Stomach smooth muscle (tissue), 2 donors: ENCODE measurements around the gene TAS1R3.
"Not testable (repeated sequence)": the region's sequence is repeated elsewhere in the genome, so short reads cannot be mapped to it uniquely, and the experiment has no call there.

Source experiments
- H3K27ac ChIP-seq: one replicate; pipeline ENCODE4 v1.7.0; 2013; ENCODE audit warnings: mild to moderate bottlenecking, low read length, inconsistent platforms
- H3K27me3 ChIP-seq, 2 donors: one replicate each; pipeline ENCODE4 v1.7.0; 2013; ENCODE audit warnings: low read length in 2 of 2; ENCODE audit not compliant: insufficient read depth in 2 of 2, control insufficient read depth in 1 of 2
- H3K36me3 ChIP-seq, 2 donors: one replicate each; pipeline ENCODE4 v1.7.0; 2013; ENCODE audit warnings: low read length in 2 of 2; ENCODE audit not compliant: control insufficient read depth in 2 of 2, insufficient read depth in 2 of 2
- H3K4me1 ChIP-seq: one replicate; pipeline ENCODE4 v1.7.0; 2013; ENCODE audit warnings: low read length; ENCODE audit not compliant: control insufficient read depth, insufficient read depth
- H3K4me3 ChIP-seq, 2 donors: one replicate each; pipeline ENCODE4 v1.7.0; 2013; ENCODE audit warnings: low read length in 2 of 2
- H3K9ac ChIP-seq, 2 donors: one replicate each; pipeline ENCODE4 v1.7.0; 2013; ENCODE audit warnings: low read length in 2 of 2, mild to moderate bottlenecking in 1 of 2
- H3K9me3 ChIP-seq, 2 donors: one replicate each; pipeline ENCODE4 v1.7.0; 2013; ENCODE audit warnings: low read length in 2 of 2; ENCODE audit not compliant: control insufficient read depth in 2 of 2
- donor health status: healthy.
- donor health status: Pancreatic carcinoma.

The TAS1R3 gene

DNA sequence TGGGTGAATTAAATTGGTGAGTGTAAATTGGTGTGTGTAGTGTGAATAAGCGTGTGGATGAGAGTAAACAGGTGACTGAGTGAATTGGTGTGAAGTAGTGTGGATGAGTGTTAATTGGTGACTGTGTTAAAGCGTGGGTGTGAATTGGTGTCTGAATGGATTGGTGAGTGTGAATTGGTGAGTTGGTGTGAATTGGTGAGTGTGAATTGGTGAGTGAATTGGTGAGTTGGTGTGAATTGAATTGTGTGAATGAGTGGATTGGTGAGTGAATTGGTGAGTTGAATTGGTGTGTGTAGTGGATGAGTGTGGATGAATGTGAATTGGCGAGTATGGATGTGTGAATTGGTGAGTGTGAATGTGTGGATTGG lies 35.6 kb downstream of the TAS1R3 start:
- Histone ChIP-seq H3K27me3 (no peaks in the 10 kb centered on the region), H3K9ac (no peak overlapping the region), H3K9me3 (no peaks in the 10 kb centered on the region), H3K27ac (no peak overlapping the region), H3K4me1 (peaks cover 7% of the 10 kb centered on the region), H3K4me3 (no peak overlapping the region), H3K36me3 (no peaks in the 10 kb centered on the region)

DNA sequence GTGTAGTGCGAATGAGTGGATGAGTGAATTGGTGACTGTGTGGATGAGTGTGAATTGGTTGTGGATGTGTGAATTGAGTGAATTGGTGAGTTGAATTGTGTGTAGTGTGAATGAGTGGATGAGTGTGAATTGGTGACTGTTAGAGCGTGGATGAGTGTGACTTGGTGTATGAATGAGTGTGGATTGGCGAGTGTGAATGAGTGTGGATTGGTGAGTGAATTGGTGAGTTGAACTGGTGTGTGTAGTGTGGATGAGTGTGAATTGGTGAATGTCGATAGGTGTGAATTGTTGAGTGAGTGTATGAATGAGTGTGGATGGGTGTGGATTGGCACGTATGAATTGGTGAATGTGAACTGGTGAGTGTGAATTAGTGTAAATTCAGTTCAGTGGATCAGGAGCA lies 36.2 kb downstream of the TAS1R3 start:
- Histone ChIP-seq H3K27ac (no peak overlapping the region), H3K27me3 (no peaks in the 10 kb centered on the region), H3K9me3 (no peaks in the 10 kb centered on the region), H3K4me3 (no peak overlapping the region), H3K36me3 (no peaks in the 10 kb centered on the region), H3K4me1 (peaks cover 9% of the 10 kb centered on the region), H3K9ac (no peak overlapping the region)

DNA sequence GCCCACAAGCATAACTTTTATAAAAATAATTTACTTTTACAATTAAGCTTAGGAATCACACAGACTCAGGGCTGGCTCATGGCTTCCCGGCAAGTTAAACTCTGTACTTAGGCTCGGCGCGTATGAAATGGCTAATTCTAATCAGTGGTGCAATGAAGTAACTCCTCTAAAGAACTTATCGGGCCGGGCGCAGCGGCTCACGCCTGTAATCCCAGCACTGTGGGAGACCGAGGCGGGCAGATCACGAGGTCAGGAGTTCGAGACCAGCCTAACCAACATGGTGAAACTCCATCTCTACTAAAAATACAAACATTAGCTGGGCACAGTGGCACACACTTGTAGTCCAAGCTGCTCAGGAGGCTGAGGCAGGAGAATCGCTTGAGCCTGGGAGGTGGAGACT lies 39.0 kb downstream of the TAS1R3 start:
- H3K4me1 ChIP-seq, result peaks cover 27% of the 10 kb centered on the region
- H3K36me3 ChIP-seq, H3K9me3 ChIP-seq, H3K9ac ChIP-seq, H3K4me3 ChIP-seq, H3K27ac ChIP-seq, H3K27me3 ChIP-seq: not testable (repeated sequence)

DNA sequence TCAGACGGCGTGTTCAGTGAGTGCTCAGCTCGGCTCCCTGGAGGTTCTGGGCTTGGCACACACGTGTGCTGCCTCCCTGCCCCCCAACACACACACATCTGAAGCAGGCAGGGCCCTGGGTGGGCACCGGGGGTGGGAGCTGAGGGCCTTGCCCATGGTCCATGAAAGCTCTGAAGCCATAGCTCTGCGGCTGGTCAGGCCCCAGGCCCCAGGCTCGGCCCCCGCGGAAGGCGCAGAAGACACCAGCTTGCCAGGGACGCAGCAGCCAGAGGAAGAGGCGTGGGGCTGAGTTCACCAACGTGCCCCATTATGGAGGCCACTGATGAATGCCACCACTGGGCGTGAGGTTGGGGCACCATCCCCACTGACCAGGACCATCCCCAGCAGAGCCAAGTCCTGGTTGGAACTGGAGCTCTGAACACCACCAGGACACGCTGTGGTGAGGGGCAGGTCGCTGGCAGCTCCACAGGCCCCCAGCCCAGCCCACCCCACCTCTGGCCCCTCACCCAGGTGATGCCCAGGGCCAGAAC lies 39.8 kb downstream of the TAS1R3 start:
- H3K4me1 ChIP-seq, result peaks cover 27% of the 10 kb centered on the region
- no peak overlapping the region for H3K4me3 ChIP-seq
- H3K9ac ChIP-seq, result no peak overlapping the region
- H3K9me3 ChIP-seq, result no peaks in the 10 kb centered on the region
- peaks cover 3 to 7% of the 10 kb centered on the region in 2 donors for H3K36me3 ChIP-seq
- no peak overlapping the region for H3K27ac ChIP-seq
- H3K27me3 ChIP-seq, result no peaks in the 10 kb centered on the region

DNA sequence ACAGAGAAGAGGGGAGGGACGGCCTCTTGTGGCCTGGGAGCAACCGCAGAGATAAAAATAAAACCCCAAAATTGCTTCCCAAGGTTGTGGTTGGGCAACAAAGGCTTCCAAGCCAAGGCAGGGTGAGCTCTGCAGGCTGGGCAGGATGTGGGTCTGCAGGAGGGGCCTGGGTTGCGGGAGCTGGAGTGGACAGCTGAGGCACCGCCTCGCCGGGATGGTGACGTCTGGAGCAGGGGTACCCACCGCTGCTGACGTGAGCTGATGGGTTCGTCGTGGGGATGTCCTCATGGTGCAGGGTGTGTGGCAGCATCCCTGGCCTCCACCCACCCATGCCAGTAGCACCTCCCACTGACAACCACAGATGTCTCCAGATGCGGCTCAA lies 40.3 kb downstream of the TAS1R3 start:
- H3K36me3 ChIP-seq, result peaks cover 3 to 7% of the 10 kb centered on the region in 2 donors
- no peak overlapping the region for H3K27ac ChIP-seq
- no peaks in the 10 kb centered on the region for H3K27me3 ChIP-seq
- no peaks in the 10 kb centered on the region for H3K9me3 ChIP-seq
- no peak overlapping the region for H3K4me3 ChIP-seq
- peaks cover 30% of the 10 kb centered on the region for H3K4me1 ChIP-seq
- no peak overlapping the region for H3K9ac ChIP-seq

DNA sequence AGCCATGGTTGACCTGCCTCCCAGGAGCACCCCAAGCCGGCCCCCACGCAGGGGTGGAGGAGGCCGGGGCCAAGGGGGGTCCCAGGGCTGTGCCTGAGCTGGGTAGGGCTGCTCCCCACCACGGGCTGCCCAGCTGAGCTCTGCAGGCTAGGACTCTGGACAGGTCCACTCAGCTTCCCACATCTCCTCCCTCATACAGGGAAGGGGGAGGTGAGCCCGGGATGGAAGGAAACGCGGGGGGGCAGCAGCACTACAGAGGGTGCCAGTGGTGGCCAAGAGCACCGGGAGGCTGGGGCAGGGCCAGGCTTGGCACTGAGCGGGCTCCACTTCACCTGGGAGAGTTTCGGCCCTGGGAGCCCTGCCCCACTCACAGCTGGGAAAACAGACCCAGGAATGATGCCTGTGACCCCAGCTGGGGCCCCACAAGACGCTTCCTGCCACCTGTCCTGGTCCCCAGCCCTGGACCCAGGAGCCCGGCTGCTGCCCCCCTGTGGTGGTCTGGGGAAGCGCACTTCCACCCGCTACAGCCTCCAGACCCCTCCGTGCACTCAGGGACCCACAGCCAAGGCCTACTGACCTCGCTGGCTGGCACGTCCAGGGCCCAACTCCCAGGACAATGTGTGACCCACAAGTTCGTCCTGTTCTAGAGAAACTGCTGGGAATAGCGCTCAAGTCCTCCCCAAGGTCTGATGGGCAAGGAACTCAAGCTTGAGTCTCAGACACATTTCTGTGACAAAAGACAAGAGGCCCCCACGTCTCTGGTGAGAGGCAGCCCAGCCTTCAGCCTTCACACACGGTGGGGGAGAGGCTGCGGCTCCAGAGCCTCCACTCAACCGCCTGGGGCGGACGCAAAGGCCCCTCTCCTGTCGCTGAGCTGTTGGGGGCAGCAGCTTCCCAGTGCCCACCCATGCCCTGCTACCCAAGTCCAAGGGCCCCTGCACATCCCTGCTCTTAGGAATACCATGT lies 40.9 kb downstream of the TAS1R3 start:
- Histone ChIP-seq H3K9ac (no peak overlapping the region), H3K4me3 (peak overlapping the region in 1 of 2 donors; percentile 15), H3K4me1 (peaks cover 30% of the 10 kb centered on the region), H3K36me3 (peaks cover 3 to 7% of the 10 kb centered on the region in 2 donors), H3K27ac (no peak overlapping the region), H3K27me3 (no peaks in the 10 kb centered on the region), H3K9me3 (no peaks in the 10 kb centered on the region)

DNA sequence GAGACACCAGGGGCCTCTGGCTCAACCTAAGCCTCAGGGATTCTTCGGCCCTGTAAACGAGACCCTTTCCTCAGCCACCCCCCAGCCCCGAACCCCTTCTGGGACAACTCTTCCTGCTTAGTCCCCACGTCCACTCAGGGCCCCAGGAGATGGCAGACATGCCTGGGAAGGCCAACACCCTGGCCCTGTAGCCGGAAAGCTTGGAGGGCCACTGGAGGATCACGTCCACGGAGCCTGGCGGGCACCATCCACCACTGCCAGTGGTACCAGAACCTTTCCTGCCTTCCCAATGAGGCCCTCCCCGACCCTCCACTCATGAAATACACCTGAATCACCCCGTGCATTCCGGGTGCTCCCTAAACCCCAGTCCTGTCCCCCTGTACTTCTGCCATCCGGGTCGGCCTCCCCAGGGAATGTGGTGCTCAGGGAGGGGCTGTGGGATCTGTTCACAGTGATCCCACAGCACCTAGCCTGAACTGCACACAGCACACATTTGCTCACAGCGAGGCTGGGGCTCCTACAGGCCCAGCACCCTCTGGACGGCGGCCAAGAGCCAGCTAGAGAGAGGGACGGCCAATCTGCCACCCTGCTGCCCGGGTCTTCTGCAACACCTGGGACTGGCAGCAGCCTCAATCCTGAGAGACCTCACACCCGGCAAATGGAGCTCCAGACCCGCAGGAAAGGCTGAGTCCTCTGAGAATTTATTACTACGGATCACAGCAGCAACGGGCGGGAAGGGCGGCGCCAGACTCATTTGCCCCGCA lies 42.2 kb downstream of the TAS1R3 start:
- H3K9ac ChIP-seq, result no peak overlapping the region
- H3K9me3 ChIP-seq, result no peaks in the 10 kb centered on the region
- no peak overlapping the region for H3K27ac ChIP-seq
- no peak overlapping the region for H3K4me3 ChIP-seq
- peaks cover 30% of the 10 kb centered on the region for H3K4me1 ChIP-seq
- peaks cover 3 to 7% of the 10 kb centered on the region in 2 donors for H3K36me3 ChIP-seq
- no peaks in the 10 kb centered on the region for H3K27me3 ChIP-seq

DNA sequence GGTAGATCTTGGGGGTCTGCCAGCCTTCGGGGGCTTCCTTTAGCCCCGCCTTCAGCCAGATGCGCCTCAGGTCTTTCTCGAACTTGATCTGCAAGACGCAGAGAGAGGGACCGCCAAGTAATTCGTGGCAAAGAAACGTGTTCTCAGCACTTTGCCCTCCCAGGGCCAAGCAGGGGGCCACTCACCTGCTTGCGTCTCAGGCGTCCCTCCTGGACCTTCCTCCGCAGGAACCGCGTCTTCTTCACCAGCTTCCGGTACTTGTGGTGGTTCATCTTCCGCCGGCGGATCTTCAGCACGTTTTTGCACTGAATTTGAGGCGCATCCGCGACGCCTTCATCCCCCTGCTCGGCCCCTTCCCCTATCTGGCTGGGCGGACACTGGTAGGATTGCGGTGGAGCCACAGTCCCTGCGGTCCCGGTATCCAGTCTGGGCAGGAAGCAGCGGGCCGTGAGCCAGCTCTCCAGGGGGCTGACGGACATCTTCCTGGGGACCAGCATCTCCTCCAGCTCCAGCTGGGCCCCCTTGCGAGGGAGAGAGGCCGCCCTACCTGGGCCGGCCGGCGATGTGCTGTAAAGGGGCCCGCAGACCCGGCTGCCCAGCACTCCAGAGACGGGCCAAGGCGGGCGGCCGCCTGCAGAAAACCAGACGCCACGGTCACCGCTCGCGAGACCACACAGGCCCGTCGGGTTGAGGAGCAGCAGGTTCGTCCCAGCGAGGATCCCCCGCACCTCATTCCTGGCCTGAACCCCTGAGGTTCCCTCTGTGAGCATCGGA lies 42.9 kb downstream of the TAS1R3 start:
- Histone ChIP-seq H3K4me3 (peak overlapping the region; percentile 85 to 86), H3K4me1 (peaks cover 30% of the 10 kb centered on the region), H3K27ac (peak overlapping the region; percentile 92), H3K9me3 (no peaks in the 10 kb centered on the region), H3K9ac (peak overlapping the region; percentile 89 to 96), H3K27me3 (no peaks in the 10 kb centered on the region), H3K36me3 (peaks cover 3 to 7% of the 10 kb centered on the region in 2 donors)

DNA sequence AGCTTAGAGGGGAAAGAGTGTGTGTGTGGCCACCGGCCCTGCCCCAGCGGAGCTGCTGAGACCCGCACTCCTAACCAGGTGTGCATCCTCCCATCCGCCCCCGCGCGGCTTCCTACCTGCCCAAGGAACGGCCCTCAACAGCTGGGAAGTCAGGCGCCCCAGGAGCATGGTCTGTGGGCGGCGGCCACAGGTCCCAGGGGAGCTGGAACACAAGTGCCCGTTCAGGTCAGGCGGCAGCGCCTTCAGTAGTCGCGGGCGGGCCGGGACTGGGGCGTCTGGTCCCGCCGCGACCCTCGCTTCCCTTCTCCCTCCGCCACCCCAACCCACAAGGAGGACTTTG lies 43.5 kb downstream of the TAS1R3 start:
- peaks cover 3 to 7% of the 10 kb centered on the region in 2 donors for H3K36me3 ChIP-seq
- no peaks in the 10 kb centered on the region for H3K27me3 ChIP-seq
- H3K9ac ChIP-seq, result peak overlapping the region; percentile 89 to 96
- peak overlapping the region; percentile 92 for H3K27ac ChIP-seq
- peaks cover 30% of the 10 kb centered on the region for H3K4me1 ChIP-seq
- H3K9me3 ChIP-seq, result no peaks in the 10 kb centered on the region
- H3K4me3 ChIP-seq, result peak overlapping the region; percentile 85 to 86

DNA sequence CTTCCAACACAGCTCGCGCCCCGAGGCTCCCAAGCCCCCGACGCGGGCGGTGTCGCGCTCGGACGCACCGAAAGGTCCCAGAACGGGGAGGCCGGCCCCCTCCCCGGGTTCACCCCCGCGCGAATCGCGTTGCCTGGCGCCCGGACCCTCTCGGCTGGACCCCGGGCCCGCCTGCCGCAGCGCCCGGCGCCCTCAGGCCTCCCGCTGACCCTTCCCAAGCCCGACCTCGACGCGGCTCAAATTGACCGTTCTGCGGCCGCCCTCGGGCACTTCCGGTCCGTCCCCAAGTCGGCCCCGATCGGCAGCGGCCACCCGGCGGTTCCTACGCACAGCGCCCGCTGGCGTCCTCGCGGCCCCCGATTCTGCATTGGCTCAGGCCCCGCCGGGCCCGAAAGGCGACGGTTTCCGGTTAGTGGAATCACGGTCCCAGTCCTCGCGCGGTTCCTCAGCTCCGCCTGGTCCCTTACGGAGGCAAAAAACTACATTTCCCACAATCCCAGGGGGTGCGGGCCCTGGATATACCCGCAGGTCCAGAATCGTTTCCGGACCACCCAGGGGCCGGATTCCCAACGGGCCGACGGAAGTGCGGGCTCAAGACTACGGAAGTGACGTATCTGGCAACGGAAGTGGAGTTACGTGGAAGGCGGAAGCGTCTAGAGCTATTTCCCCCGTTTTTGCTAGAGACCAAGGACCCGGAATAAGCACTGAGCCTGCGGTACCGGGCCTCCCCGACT lies 44.0 kb downstream of the TAS1R3 start, which contains the start of gene AURKAIP1:
TSS of gene AURKAIP1 (minus strand) at position 279 of the 734 bp plus-strand sequence. CDS start 451 bp downstream, outside the sequence.
- Histone ChIP-seq H3K36me3 (peaks cover 3 to 7% of the 10 kb centered on the region in 2 donors), H3K4me3 (peak within 1 kb of the TSS; percentile 85 to 86), H3K9ac (peak within 1 kb of the TSS; percentile 89 to 96), H3K27me3 (no peaks in the 10 kb centered on the region), H3K27ac (peak within 1 kb of the TSS; percentile 92), H3K4me1 (peaks cover 30% of the 10 kb centered on the region), H3K9me3 (no peaks in the 10 kb centered on the region)
